MG63 (cell line): ENCODE data around the gene KANK2. TPM values are rescaled to one million over a fixed set of nuclear protein-coding genes. Genes with fewer than 3 reads are reported as not detected.
"Not testable (repeated sequence)": the region's sequence is repeated elsewhere in the genome, so short reads cannot be mapped to it uniquely, and the experiment has no call there.

Experiments
- DNase-seq: peaks from one replicate; pipeline ENCODE4 v3.0.0-alpha.2; 2020
- H3K27me3 ChIP-seq: fragments of 250-450 bp; sonication (Bioruptor Pico); 2 replicates; pipeline ENCODE4 v1.5.1; 2020; ENCODE audit warnings: mild to moderate bottlenecking, moderate library complexity
- H3K36me3 ChIP-seq: fragments of 250-450 bp; sonication (Bioruptor Pico); 2 replicates; pipeline ENCODE4 v1.5.1; 2020; ENCODE audit warnings: mild to moderate bottlenecking, moderate library complexity
- H3K4me3 ChIP-seq: fragments of 250-450 bp; sonication (Bioruptor Pico); 2 replicates; pipeline ENCODE4 v1.5.1; 2020; ENCODE audit warnings: mild to moderate bottlenecking, moderate library complexity
- H3K9me3 ChIP-seq: fragments of 250-450 bp; sonication (Bioruptor Pico); 2 replicates; pipeline ENCODE4 v1.5.1; 2020; ENCODE audit warnings: mild to moderate bottlenecking, moderate library complexity
- total RNA-seq: library from RNA; depleted of rRNA; stranded (reverse); fragments of >200 nt; shearing (Covaris generic); gene quantifications from 2 replicates; pipeline ENCODE4 v1.2.3, GENCODE V29; 2014; ENCODE audit warnings: low replicate concordance

Gene KANK2
- total RNA-seq, 1 experiment from 2014 or later: 81.9 TPM

DNA sequence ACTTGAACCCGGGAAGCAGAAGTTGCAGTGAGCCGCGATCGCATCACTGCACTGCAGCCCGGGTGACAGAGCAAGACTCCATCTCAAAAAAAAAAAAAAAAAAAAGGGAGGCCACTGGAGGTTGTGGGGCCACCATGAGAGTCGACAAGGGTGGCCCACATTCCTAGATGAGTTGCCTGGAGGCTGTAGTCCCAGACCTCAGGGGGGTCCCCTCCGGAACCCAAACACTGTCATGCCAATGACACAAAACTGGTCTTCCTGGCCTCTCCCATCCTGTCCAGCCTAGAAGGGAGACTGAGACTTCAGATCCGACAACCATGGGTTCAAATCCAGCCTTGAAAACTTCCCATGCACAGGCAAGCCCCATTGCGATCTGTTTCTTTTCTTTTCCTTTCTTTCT lies 56.4 kb downstream of the KANK2 start:
- Histone ChIP-seq H3K27me3 (no peaks in the 10 kb centered on the region), H3K9me3 (no peaks in the 10 kb centered on the region), H3K4me3 (no peak overlapping the region), H3K36me3 (peaks cover 22% of the 10 kb centered on the region)
- no peak for DNase-seq

DNA sequence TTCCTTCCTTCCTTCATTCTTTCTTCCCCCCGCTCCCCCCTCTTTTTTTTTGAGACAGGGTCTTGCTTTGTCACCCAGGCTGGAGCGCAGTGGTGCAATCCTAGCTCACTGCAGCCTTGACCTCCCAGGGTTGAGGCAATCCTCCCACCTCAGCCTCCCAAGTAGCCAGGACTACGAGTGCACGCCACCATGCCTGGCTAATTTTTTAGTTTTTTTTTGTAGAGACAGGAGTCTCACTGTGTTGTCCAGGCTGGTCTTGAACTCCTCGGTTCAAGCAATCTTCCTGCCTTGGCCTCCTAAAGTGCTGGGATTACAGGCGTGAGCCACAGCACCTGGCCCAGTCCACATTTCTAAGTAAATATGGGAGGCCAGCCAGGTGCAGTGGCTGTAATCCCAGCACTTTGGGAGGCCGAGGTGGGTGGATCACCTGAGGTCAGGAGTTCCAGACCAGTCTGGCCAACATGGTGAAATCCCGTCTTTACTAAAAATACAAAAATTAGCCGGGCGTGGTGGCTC lies 57.3 kb downstream of the KANK2 start:
- H3K4me3 ChIP-seq, DNase-seq, H3K27me3 ChIP-seq, H3K9me3 ChIP-seq: not testable (repeated sequence)
- H3K36me3 ChIP-seq: peaks cover 14% of the 10 kb centered on the region

DNA sequence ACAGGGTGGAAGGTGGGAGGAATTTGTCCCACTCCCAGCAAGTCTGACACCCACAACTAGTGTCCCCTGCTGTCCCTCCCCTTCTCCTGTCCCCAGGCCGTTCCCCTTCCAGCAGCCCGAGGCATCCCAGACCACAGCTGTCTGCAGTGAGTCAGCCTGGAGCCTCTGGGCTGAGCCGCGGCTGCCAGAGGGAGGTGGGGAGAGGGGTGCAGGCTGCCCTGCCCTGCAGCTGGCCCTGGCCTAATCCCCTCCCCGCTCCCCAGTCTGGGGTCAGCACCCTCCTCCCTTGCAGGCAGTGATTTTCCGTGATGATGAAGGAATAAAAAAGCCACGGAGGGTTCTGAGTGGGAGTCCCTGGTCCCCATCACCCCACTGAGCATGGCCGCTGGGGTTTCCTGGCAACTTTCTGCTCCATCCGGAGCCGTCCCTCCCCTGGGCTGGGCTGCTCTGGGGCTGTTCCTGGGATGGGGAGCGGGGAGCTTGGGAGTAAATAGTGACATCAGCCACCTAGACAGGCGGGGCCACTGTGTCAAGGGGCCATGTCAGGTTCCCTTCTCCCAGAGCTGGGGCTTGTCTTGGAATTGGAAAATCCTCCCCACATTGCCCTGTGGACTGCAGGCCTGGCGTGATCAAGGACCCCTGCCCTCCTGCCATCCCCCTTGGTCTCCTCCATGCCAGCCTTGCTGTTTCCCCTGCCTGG lies 58.6 kb downstream of the KANK2 start:
- Histone ChIP-seq H3K27me3 (no peaks in the 10 kb centered on the region), H3K36me3 (peaks cover 16% of the 10 kb centered on the region), H3K4me3 (no peak overlapping the region), H3K9me3 (no peaks in the 10 kb centered on the region)
- peak; percentile 96 for DNase-seq

DNA sequence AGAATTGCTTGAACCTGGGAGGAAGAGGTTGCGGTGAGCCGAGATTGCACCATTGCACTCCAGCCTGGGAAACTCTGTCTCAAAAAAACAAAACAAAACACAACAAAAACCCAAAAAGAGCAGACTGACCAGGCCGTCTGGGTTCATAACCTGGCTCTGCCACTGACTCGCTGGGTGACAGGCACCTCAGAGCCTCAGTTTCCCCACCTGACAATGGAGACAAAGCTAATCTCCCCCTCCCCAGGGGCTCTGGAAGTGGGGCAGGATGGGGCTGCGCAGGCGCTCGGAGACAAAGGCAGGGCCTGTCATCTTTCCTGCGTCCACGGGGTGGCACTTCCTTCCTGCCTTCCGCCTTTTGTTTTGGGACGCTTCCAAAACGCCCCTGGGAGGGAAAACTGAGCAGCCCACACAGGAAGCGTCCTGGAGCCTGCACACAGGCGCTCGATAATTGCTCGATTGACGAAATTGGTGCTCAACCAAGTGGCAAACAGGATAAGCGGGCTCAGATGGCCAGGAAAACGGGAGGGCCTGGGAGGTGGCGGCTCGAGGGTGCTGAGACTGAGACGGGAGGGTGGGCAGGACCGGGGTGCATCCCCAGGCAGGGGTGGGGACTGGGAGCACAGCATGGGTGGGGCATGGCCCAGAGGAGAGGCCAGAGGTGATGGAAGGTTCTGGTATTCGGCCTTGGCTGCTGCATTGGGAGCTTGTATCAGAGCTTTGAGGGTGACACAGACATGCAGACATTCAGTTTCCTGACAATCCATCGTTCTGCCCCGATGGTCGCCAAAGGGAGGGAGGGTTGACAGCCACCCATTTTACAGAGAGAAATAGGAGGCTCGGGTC lies 59.6 kb downstream of the KANK2 start:
- Histone ChIP-seq H3K36me3 (peaks cover 11% of the 10 kb centered on the region), H3K27me3 (no peaks in the 10 kb centered on the region), H3K9me3 (no peaks in the 10 kb centered on the region), H3K4me3 (0 out of 2 replicates have a peak overlapping the region, but pooled peaks have one; percentile 6)
- peak; percentile 95 for DNase-seq

DNA sequence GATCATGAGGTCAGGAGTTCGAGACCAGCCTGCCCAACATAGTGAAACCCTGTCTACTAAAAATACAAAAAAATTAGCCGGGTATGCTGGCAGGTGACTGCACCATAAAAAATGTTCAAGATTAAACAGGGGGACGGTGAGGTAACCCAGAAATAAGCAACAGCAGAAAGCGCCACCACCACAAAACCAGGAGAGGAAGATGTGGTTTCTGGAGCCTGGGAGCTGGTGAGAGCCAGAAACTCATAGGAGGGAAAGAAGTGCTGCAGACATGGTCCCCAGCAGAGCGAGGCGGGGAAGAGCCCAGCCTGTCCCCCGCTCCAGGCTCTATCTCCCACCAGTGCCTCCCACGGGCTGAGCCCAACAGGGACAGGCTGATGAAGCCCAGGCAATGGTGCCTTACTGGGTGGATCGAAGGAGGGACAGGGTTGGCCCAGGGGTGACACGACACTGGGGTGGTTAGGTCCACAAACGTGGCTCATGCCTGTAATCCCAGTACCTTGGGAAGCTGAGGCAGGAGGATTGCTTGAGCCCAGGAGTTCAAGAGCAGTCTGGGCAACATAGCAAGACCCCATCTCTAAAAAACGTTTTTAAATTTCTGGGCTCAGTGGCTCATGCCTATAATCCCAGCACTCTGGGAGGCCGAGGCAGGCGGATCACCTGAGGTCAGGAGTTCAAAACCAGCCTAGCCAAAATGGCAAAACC lies 60.8 kb downstream of the KANK2 start:
- H3K36me3 ChIP-seq: peaks cover 20% of the 10 kb centered on the region
- H3K9me3 ChIP-seq: no peaks in the 10 kb centered on the region
- no peak for DNase-seq
- H3K27me3 ChIP-seq: no peaks in the 10 kb centered on the region
- no peak overlapping the region for H3K4me3 ChIP-seq

DNA sequence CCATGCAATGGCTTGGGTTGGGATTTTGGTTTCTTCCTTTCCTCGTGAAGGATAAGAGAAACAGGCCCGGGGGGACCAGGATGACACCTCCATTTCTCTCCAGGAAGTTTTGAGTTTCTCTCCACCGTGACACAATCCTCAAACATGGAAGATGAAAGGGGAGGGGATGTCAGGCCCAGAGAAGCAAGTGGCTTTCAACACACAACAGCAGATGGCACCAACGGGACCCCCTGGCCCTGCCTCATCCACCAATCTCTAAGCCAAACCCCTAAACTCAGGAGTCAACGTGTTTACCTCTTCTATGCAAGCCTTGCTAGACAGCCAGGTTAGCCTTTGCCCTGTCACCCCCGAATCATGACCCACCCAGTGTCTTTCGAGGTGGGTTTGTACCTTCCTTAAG lies 65.9 kb downstream of the KANK2 start:
- H3K36me3 ChIP-seq: peaks cover 71% of the 10 kb centered on the region
- no peak overlapping the region for H3K4me3 ChIP-seq
- DNase-seq: no peak
- H3K27me3 ChIP-seq: no peaks in the 10 kb centered on the region
- no peaks in the 10 kb centered on the region for H3K9me3 ChIP-seq

DNA sequence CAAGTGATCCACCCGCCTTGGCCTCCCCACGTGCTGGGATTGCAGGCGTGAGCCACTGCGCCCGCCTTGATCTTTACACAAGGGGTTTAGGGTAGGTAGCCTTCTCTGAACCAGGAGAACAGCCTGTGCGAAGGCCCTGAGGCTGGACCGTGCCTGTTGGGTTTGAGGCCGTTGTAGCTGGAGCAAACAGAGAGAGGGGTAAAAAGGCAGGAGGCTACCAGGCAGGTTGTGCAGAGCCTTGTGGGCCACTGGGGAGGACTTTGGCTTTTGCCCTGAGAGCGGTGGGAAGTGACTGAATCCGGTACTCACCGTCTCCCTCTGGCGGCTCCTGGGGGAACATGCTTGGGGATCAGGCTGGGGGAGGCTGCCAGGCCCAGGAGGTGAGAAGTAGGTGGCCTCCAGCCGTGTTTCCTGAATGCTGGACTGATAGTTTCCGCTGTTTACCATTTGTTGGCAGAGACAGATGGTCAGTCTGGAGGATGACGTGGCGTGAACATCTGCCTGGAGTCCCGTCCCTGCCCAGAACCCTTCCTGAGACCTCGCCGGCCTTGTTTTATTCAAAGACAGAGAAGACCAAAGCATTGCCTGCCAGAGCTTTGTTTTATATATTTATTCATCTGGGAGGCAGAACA lies 66.4 kb downstream of the KANK2 start:
- H3K27me3 ChIP-seq: no peaks in the 10 kb centered on the region
- H3K4me3 ChIP-seq: no peak overlapping the region
- DNase-seq: peak; percentile 73
- H3K9me3 ChIP-seq: no peaks in the 10 kb centered on the region
- peaks cover 75% of the 10 kb centered on the region for H3K36me3 ChIP-seq

DNA sequence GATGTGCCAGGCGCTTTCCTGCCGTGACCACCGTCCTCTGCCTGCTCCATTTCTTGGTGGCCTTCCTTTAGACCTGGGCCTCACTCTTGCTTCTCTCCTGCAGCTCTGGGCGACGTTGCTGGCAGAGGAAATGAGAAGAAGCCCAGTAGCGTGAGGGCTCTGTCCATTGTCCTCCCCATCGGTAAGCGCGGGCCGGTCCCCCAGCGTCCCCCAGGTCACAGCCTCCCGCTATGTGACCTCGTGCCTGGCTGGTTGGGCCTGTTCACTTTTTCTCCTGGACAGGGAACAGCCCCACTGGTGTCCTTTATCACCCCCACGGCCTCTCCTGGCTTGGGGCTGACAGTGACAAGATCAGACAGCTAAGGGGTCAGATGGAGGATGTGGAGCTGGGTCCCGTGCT lies 69.4 kb downstream of the KANK2 start:
- Histone ChIP-seq H3K4me3 (no peak overlapping the region), H3K36me3 (peaks cover 93% of the 10 kb centered on the region), H3K9me3 (no peaks in the 10 kb centered on the region), H3K27me3 (no peaks in the 10 kb centered on the region)
- no peak for DNase-seq

DNA sequence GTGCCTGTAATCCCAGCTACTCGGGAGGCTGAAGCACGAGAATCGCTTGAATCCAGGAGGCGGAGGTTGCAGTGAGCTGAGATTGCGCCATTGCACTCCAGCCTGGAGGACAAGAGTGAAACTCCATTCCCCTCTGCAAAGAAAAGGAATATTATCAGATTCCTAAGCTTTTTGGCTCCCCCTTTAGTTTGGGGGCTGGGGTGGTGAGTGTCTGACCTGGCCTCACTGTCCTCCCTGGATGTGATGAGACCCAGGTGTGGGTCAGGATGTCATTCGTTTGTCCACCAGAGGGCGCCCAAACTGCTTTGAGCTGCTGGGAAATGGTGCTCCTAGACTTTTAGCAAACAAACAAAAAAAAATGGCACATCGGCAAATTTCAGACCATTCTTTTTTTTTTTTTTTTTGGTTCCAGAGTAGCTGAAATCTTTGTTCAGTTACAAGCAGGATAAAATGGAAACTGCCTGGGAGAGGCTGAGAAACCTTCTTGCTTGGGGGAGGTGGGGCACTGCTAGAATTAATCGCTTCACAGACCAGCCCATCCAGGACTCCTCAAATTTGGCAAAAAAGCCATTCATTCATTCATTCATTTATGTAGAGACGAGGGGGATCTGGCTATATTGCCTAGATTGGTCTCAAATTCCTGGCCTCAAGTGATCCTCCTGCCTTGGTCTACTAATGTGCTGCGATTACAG lies 71.2 kb downstream of the KANK2 start:
- DNase-seq: peak; percentile 57
- no peaks in the 10 kb centered on the region for H3K9me3 ChIP-seq
- peaks cover 87% of the 10 kb centered on the region for H3K36me3 ChIP-seq
- no peaks in the 10 kb centered on the region for H3K27me3 ChIP-seq
- no peak overlapping the region for H3K4me3 ChIP-seq

DNA sequence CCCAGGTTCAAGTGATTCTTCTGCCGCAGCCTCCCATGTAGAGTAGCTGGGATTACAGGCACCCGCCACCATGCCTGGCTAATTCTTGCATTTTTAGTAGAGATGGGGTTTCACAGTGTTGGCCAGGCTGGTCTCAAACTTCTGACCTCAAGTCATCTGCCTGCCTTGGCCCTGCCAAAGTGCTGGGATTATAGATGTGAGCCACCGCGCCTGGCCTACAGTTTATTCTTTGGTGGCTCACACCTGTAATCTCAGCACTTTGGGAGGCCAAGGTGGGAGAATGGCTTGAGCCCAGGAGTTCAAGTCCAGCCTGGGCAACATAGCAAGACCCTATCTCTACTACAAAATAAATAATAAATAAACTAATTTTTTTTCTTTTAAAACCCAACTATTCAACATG lies 73.2 kb downstream of the KANK2 start:
- not testable (repeated sequence) for H3K9me3 ChIP-seq, DNase-seq, H3K4me3 ChIP-seq, H3K27me3 ChIP-seq
- H3K36me3 ChIP-seq: peaks cover 87% of the 10 kb centered on the region

DNA sequence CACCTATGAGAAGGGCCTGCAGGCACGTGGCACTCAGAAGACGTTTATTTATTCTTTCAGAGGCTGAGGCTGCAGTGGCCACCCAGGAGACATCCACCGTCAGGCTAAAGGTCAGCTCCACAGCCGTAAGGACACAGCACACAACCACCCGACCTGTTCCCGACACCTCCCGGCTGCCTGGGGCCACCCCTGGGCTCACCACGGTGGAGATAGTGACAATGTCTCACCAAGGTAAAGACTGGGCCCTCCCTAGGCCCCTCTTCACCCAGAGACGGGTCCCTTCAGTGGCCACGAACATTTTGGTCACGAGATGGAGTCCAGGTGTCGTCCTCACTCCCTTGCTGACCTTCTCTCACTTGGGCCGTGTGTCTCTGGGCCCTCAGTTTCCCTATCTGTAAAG lies 74.2 kb downstream of the KANK2 start:
- no peaks in the 10 kb centered on the region for H3K9me3 ChIP-seq
- no peaks in the 10 kb centered on the region for H3K27me3 ChIP-seq
- H3K4me3 ChIP-seq: no peak overlapping the region
- peaks cover 85% of the 10 kb centered on the region for H3K36me3 ChIP-seq
- no peak for DNase-seq

DNA sequence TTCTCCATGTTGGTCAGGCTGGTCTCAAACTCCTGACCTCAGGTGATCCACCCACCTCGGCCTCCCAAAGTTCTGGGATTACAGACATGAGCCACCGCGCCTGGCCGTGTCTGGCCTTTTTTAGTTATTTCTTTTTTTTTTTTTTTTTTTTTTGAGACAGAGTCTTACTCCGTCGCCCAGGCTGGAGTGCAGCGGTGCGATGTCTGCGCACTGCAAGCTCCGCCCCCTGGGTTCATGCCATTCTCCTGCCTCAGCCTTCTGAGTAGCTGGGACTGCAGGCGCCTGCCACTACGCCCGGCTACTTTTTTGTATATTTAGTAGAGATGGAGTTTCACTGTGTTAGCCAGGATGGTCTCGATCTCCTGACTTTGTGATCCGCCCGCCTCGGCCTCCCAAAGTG lies 75.4 kb downstream of the KANK2 start:
- not testable (repeated sequence) for H3K9me3 ChIP-seq, H3K27me3 ChIP-seq, H3K4me3 ChIP-seq, DNase-seq
- peaks cover 85% of the 10 kb centered on the region for H3K36me3 ChIP-seq

DNA sequence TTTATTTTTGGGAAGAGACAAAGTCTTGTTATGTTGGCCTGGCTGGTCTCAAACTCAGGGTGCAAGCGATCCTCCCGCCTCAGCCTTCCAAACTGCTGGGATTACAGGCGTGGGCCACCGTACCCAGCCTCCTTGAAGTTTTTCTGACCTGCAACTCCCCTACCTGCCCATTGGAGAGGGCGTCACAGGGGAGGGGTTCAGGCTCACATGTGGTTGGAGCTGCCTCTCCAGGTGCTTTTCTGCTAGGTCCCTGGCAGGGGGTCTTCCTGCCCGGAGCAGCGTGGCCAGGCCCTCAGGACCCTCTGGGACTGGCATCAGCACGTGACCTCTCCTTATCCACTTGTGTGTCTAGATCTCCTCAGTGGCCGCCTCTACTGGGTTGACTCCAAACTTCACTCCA lies 80.8 kb downstream of the KANK2 start:
- H3K9me3 ChIP-seq: no peaks in the 10 kb centered on the region

DNA sequence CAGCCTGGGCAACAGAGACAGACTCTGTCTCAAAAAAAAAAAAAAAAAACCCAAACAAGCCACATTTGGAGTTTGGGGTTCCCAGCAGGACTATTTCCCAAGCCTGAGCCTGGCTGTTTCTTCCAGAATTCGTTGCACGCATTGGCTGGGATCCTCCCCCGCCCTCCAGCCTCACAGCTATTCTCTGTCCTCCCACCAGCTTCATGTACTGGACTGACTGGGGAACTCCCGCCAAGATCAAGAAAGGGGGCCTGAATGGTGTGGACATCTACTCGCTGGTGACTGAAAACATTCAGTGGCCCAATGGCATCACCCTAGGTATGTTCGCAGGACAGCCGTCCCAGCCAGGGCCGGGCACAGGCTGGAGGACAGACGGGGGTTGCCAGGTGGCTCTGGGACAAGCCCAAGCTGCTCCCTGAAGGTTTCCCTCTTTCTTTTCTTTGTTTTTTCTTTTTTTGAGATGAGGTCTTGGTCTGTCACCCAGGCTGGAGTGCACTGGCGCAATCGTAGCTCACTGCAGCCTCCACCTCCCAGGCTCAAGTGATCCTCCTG lies 81.4 kb downstream of the KANK2 start:
- peaks cover 89% of the 10 kb centered on the region for H3K36me3 ChIP-seq
- no peaks in the 10 kb centered on the region for H3K27me3 ChIP-seq
- no peak overlapping the region for H3K4me3 ChIP-seq
- DNase-seq: no peak
- H3K9me3 ChIP-seq: no peaks in the 10 kb centered on the region

More for the DNA sequence above, 80.8 kb downstream of the KANK2 start:
- H3K36me3 ChIP-seq: peaks cover 87% of the 10 kb centered on the region
- no peak for DNase-seq
- H3K4me3 ChIP-seq: no peak overlapping the region
- no peaks in the 10 kb centered on the region for H3K27me3 ChIP-seq

DNA sequence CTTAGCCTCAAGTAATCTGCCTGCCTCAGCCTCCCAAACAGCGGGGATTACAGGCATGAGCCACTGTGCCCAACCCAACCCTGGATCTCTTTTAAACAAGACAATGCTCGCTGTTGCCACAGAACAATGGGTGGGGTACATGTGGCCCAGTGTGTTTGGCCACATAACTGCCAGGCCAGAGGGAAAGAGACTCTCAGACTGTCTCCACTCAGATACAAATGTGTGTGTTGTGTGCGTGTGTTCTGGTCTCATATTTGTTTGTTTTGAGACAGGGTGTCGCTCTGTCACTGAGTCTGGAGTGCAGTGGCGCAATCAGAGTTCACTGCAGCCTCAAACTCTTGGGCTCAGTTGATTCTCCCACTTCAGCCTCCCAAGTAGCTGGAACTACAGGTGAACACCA lies 82.3 kb downstream of the KANK2 start:
- H3K4me3 ChIP-seq: no peak overlapping the region
- no peak for DNase-seq
- H3K27me3 ChIP-seq: no peaks in the 10 kb centered on the region
- H3K9me3 ChIP-seq: no peaks in the 10 kb centered on the region
- H3K36me3 ChIP-seq: peaks cover 89% of the 10 kb centered on the region
